Myocyte (in vitro differentiated cells): ENCODE measurements around the gene GPC1. TPM values are rescaled to one million over a fixed set of nuclear protein-coding genes. Genes with fewer than 3 reads are reported as not detected.

Experiments
- DNase-seq: peaks from one replicate; pipeline ENCODE4 v3.0.0-alpha.2; 2012; ENCODE audit warnings: low read depth
- total RNA-seq: library from RNA; depleted of rRNA; stranded (reverse); fragments of >200 nt; gene quantifications from 2 replicates; pipeline ENCODE4 v1.2.3, GENCODE V29; 2014

GPC1 gene
- total RNA-seq, 1 donor from 2014 or later, result 757 TPM

DNA sequence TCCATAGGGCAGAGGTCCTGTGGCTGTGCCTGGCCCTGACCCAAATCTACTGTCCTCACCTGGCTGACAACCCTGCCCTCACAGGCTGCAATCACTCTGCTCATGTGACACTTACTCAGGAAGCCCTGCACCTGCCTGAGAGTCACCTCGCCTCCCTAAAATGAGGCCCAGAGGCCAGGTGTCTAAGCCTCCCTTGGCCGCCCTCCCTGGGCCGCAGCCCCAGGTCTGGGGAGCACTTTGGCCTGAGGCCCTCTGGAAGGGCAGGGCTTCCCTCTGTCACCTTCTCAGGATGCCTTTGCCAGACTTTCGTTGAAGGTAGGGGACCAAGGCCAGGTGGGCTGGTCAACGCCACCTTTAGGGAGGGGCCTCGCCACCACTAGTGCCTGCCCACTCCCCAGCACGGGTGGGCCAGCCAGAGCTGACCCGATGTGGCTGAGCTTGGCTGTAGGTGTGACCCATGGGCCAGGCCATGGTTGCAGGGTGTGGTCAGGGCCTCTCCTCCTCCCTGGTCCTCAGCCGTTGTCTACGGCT, 6.1 kb upstream of the GPC1 start:
- no peak for DNase-seq

DNA sequence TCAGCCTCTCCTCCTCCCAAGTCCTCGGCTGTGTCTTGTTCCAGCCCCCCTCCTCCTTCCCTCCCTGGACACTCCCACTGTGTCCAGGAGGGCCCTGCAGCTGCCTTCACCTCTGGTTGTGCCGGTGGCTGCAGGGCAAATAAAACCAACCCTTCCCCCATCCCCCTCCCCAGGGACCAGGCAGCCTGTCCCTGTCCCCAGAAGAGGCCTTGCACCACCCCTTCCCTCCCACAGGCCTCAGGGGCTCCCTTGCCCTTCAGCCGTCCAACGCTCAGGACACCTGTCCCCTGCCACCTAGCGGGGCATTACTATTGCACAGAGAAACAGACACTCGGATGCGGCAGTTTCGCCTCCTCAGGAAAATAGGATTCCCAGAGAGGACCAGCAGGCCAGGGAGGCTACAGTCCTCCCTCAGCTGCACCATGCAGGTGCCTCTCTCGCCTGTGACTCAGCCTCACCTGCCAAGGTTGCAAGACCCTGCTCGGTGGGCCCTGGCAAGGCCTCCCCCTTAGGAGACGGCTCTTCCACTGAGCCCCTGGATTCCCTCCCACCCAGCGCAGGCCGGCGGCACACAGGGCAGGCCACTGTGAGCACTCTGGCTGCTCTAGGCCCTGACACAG, 5.5 kb upstream of the GPC1 start:
- no peak for DNase-seq

DNA sequence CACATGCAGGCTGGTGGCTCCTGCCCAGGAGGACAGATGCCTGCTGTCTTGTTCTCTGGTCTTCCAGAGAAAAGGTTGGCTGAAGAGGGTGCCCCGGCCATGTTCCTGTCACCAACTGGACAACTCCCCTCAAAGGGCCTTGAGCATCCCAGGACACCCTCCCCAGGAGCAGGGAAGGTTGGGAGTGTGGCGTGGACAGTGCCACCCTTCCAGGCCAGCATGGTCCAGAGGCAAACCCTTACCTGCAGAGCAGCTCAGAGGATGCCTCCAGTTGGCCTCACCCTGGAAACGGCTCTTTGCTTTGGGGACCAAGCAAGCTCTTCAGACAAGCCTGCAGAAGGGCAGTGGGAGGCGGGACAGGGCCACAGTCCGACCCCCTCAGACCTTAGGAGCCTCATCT, 4.9 kb upstream of the GPC1 start:
- no peak for DNase-seq

DNA sequence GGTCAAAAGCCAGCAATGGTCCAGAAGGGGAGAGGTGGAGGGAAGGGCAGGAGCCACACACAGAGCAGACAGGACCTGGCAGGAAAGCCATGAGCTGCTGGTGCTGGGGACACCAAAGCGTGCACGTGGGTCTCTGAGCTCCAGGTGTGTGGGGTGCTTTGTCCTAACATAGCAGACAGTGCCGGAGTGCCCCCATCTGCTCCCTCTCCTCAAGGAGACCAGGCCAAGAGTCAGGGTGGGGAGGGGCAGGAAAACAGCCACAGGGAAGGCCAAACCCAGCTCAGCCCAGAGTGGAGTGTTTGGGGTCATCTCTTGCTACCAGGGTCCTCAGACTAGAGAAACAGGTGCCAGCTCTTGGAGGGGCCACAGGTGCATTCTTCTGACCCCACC, 4.2 kb upstream of the GPC1 start:
- no peak for DNase-seq

DNA sequence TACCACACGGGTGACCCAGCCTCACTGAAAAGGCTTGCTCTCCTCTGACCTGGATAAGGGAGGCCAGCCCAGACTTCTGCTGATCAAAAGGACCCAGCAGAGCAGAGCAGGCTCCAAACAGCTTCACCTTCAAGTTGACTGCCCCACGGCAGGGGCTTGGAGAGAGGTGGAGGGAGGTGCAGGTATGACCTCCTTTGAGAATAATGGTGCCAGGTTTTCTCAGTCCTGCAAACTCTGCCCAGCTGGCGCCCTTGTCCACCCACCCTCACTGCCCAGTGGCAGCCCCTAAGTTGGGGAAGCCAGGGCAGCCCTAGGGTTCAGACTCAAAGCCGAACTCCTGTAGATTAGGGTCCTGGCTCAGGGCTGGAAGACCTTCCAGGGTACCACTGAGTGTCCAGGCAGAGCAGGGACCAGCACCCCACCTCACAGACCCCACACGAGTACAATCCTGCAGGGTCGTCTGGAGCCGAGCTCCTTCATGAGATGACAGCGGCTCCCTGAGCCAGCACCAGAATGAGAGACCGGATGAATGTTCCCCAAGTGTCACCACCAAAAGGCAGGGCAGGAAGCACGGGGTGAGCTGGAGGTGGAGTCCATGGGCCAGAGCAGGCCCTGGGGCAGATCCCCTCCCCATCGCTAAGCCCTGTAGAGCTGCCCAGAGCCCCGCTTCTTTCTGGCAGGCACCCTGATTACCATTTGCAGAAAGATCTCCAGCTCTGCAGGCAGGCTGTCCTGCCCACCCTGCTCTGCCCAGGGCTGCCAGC, 3.6 kb upstream of the GPC1 start:
- no peak for DNase-seq

DNA sequence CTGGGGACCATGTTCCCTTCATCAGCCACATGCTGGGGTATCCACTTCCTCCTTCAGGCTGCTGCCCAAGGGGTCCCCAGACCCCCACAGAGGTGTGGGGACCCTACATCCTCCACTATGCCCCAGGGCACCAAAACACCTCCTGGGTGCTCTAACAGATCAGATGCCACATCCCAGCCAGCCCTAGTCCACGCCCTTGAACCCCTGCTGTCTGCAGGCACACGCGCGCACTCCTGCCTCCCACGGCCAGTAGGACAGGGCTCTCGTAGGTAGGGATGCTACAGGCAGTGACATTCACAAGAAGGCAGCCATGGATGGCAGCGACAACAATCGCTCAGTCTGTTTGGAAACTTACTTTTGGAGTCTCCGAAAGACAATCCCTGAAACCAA, 3.0 kb upstream of the GPC1 start:
- DNase-seq, result no peak

DNA sequence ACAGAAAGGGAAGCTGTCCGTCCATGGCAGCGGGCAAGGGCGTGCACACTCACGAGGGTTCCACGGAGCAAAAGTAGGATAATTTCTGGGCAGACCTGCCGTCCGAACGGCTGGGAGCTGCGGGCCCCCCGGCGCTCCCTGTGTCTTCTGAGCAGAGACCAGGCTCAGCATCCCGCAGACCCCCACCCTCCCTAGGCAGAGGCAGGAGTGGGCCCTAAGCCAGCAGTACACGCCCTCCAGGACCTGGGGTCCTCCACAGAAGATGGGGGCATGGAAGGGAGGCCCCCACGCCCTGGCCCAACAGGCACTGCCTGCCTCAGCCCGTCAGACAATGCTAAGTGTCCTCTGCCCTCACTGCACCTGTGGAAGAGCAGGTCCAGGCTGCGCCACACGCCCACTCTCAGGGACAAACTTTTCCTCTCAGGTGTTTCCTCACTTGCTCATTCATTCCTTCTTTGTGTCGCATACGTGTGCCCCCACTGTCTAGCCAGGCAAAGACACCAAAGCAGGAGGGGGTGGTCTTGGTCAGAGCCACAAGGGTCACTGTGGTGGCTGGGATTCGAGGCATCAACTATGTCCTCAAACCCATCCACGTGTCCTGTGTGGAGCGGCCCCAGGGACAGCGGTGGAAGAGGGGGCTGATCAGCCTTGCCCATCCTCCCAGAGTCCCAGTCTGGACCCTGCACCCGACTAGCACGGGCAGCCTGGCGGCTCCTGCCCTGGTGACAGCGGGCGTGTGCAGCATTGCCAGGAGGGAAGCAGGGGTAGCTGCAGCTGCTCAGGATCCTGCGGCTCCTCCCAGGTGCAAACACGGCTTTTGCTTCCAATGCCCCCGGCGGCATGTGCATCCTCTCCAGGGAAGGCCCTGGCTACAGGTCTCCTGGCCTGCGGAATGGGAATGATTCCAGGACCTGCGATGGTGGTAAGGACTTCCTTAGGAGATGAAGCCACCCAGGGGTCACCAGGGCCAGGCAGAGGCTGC, 2.4 kb upstream of the GPC1 start:
- no peak for DNase-seq

DNA sequence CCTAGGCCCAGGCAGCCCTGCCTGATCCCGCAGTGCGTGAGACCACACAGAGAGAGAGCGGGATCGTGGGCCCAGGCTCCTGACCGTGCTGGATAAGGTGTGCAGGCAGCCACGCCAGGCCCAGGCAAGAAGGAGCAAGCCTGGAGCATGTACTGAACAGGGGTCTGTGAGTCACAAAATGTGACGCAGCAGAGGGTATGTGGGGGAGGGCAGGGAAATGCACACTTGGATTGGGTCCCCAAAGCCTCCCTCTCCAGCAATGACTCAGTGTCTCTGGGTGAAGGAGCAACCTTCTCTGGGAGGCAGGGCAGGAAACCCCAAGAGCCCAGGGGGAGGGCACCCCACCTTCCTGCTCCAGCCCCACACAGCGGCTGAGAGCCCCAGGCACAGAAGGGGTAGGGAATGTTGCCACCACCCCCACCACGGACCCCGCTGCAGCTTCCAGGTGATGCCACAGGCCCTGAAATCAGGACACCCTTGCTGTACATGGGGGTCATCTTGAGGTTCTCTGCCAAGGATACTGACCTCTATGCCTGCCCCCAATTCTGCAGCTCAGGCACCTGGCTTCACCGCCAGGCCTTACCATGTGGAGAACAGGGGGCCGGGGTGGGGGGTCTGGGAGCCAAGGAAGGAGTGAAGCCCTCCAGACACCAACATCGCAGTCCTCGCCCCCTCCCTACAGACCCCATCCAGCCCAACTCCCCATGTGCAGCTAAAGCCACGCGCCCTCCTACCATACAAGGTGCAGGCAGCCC, 1.3 kb upstream of the GPC1 start:
- DNase-seq, result peak; percentile 92

DNA sequence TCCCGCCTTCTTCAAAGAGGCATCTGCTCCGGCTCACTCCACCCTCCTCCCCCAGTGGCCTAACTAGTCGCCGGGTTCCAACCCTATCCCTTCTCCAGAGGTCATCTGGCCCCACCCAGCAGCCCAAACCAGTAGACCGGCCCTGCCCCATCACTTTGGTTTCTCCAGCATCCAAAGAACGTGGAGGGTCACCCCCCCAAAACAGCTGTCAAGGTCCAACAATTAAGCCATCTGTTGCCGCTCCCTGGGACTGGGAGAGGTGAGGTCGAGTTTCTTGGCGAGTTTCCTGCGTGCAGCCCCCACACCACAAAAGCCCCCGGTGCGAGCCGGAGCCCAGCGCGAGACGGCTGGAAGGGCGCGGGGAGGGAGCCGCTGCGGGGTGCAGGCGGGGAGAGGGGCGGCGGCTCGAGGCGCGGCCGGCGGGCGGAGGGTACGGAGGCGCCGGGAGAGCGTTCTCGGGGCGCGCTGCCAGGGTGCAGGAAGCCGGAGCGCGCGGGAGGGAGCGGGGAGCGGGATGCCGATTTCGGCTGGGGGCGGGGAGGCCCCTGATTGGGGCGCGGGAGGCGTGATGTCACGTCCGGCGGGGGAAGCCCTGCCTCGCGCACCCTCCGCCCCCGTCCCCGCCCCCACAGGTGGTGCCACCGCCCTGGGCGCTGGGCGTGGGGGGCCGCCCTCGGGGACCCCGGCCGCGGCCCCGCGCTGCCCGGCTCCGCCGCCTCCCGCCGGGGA, 571 bp upstream of the GPC1 start:
- peak; percentile 99 for DNase-seq

DNA sequence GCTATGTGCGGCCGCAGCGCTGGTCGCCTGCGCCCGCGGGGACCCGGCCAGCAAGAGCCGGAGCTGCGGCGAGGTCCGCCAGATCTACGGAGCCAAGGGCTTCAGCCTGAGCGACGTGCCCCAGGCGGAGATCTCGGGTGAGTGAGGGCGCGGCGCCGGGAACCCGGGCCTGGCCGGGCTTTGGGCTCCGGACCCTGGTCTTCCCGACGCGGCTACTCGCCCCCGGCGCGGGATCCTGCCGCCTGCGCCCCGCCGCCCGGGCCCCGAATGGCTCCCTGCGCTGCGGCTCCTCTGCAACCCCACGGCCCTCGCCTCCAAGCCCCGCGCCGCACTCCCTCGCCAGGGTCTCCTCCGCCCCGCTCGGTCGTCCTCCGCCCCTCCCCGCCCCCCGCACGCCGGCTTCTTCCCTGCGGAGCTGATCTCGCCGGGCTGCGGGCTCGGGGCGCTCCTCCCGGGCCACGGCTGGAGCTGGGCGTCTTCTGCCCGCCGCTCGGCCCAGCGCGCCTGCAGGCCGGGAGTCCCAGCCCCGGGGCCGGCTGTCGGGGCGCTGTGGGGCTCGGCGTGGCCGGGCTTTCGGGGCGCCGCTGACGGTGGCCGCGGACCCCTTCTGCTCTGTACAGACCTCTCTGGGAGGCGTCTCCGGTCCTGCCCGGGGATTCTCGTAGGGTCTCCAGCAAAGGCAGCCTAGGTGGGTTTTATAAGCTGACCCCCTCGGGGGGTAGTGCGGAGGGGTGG, 652 bp downstream of the GPC1 start:
- DNase-seq, result no peak

DNA sequence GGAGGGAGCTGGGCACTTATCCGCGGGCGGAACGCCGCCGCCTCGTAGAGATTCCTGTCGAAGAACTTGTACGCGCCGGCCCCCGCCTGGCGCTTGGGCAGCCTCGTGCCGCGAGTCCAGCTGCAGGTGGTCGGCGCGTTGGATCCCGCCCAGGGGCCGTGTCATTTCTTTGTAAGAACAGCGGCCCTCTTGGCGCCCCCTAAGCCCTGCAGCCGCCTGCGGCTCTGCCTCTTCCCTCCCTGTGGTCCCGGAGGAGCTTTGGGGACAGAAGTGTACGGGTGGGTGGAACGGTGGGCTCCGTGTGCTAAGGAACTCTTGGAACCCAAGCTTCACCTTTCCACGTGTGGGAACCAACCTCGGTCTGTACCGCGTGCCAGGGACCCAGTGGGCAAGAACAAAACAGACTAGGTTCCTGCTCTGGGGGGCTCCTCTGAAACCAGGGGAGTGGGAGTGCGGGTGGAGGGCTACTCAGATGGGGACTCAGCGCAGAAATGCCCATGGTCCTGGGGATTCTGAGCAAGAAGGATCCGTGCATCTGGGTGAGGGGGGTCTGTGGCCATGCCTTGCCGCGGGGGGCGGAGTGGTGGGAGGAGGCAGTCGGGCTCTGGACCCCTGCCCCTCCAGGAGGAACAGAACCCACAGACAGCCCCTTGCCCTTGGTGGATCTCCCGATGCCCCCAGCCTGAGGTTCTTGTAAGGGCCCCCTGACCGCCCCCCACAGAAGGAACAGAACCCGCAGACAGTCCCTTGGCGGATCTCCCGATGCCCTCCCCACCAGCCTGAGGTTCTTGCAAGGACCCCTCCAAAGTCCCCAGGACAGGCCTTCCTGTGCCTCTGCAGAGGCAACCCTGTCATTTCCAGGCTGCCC, 1.5 kb downstream of the GPC1 start:
- peak; percentile 56 for DNase-seq

DNA sequence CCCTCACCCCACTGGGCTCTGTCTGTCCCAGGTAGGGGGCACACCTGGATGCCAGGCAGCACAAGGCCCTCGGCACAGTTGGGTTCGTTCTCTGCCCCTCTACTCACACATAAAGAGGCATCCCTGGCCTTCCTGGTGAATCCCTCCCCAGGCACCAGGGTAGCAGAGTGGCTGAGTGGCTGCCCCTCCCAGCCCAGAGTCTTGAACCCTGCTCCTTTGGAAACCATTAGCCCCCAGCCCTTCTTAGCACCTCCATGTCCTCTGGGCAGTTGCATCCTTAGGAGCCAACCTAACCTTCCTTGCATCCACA, 2.0 kb downstream of the GPC1 start:
- no peak for DNase-seq

DNA sequence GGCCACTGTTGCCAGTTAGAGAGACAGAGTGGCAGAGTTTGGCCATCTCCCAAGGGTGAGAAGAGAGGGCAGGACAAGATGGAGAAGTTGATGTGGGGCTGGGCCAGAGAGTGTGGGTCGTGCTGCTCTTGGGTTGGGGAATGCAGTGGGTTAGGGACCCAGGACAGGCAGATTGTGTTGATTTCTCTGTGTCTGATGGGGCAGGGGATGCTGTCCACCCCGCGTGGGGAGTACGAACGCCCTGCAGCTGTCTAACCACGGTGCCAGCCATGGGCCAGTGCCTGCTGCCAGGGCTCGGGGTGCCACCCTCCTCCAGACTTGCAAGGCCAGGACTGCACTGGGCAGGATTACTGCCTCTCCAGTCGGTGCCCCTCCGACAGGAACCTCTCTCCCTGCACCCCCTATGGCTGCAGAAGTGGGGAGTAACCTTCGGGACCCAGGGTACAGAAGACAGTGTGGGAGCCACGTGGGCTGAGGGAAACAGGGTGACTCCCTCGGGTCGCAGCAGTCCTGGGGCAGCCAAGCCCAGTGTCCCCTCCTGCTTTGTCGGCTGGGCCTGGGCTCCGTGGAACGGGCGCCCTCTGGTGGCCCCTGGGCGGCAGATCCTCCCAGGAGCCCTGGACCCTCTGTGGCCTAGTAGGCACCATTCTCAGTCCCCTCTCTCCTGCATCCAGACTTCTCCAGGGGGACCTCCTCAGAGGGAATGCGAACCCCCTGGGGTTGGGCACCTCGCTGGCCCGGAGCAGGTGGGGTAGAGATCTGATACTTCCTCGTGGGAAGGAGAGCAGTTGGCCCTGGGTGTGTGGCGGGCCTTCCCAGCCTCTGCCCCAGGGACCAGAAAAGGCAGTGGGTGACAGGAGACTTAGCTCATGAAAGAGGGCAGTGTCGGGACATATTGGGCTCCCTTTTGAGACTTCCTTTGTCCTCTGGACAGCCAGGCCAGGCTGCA, 2.7 kb downstream of the GPC1 start:
- DNase-seq, result peak; percentile 84

DNA sequence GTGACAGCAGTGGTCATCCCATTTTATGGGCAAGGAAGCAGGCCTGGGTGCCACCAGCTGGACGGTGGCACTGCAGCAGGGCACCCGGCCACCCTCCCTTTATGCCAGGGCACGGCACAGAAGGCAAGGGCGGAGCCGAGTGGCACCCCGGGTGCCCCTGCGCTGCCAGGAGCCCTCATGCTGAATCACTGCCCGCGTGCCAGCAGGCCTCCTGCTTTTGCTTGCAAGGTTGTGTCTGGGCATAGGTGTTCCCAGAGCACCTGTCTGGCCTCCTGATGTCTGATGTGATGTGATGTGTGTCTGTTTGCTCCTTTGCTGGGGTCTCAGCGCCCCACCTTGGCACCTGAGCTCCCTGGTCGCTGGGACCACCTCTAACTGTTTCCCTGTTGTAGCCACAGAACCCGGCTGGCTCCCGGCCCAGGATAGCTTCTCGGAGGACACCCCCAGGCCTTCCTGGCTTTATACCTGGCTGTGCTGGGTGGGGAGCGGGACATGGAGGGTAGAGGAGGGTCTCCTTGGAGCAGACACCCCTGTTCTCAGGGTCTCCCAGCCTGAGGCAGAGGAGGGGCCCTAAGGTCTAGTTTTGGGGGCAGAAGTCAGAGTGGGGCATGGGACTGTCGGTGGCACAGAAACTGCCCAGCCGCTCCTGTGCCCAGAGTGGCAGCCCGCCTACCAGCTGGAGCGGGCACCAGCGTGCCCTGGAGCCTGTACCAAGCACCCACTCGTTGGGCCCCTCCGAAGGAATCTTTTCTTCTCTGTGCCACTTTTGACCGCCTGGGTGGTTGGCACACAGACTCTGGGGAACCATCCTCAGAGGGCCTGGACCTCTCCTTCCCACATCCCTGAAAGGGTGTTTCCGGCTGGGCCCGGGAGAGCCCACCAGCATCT, 3.6 kb downstream of the GPC1 start:
- DNase-seq, result no peak

DNA sequence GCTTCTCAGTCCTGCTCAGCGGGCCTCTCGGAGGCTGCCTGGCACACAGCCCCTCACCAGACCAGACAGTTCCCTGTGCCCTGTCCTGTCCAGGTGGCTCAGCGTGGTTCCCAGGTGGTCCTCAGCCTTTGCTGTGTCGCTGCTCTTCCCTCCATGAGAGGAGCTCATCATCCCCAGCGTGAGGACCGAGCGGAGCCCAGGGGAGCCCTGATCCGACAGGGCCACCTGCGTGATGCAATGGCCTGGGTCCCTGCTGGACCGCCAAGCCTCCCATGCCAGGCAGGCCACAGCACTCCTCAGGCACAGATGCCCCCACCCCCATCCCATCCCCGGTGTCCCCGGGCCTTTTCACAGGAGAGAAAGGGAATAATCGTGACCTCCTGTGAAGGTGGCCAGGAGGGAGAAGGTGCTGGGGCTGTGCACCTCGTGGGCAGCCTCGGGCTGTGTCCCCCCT, 4.3 kb downstream of the GPC1 start:
- DNase-seq, result no peak

DNA sequence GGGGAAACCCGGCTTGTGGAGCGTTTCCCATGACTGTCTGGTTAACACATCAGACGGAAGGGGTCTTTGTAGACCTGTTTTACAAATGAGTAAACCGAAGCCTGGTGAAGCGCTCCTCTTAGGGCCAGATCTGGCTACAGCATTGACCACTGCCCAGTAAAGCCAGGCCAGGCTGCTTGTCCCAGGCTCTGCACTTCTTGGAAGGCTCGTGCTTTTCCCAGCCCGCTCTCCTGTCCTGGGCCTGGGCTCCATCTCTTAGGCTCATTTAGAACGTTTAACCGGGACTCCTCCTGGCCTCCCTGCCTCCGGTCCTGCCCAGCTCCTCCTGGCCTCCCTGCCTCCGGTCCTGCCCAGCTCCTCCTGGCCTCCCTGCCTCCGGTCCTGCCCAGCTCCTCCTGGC, 4.8 kb downstream of the GPC1 start:
- no peak for DNase-seq
